SK-N-SH (cell line): ENCODE results near the gene PARVA.

Experiments
- FOSL2 ChIP-seq: IDR thresholded peaks from 2 replicates; pipeline ENCODE4 v1.4.0; 2012; ENCODE audit warnings: low read depth, mild to moderate bottlenecking, moderate library complexity, borderline replicate concordance
- GABPA ChIP-seq: IDR thresholded peaks from 2 replicates; pipeline ENCODE4 v1.4.0; 2012; ENCODE audit warnings: low read depth, mild to moderate bottlenecking
- JUND ChIP-seq: IDR thresholded peaks from 2 replicates; pipeline ENCODE4 v1.4.0; 2012
- MEF2A ChIP-seq: IDR thresholded peaks from 2 replicates; pipeline ENCODE4 v1.4.0; 2012; ENCODE audit warnings: low read depth, borderline replicate concordance
- NFIC ChIP-seq: IDR thresholded peaks from 2 replicates; pipeline ENCODE4 v1.4.0; 2012; ENCODE audit warnings: borderline replicate concordance
- POLR2AphosphoS5 ChIP-seq: IDR thresholded peaks from 2 replicates; pipeline ENCODE4 v1.6.1; 2012; ENCODE audit warnings: low read depth, low read length
- RAD21 ChIP-seq: IDR thresholded peaks from 2 replicates; pipeline ENCODE4 v1.6.1; 2012; ENCODE audit warnings: mild to moderate bottlenecking, low read length
- RCOR1 ChIP-seq: fragments of 150-350 bp; IDR thresholded peaks from 2 replicates; pipeline ENCODE4 v1.6.1; 2017; ENCODE audit warnings: antibody characterized with exemption, low read length
- SMC3 ChIP-seq: IDR thresholded peaks from 2 replicates; pipeline ENCODE4 v1.6.1; 2012; ENCODE audit warnings: low read depth, low read length, improper control_type of control experiment
- TCF12 ChIP-seq: IDR thresholded peaks from 2 replicates; pipeline ENCODE4 v1.4.0; 2012
- TF ChIP-seq, protein P1 (sequence below): fragments of 200-600 bp; sonication (generic); IDR thresholded peaks from 2 replicates; pipeline ENCODE4 v1.6.1; 2017; ENCODE audit warnings: antibody characterized with exemption, mild to moderate bottlenecking, moderate library complexity
- TF ChIP-seq, protein P2 (sequence below): IDR thresholded peaks from 2 replicates; pipeline ENCODE4; 2012
- TF ChIP-seq, protein P3 (sequence below): IDR thresholded peaks from 2 replicates; pipeline ENCODE4 v1.6.1; 2012; ENCODE audit warnings: mild to moderate bottlenecking, low read depth, low read length, moderate library complexity

DNA sequence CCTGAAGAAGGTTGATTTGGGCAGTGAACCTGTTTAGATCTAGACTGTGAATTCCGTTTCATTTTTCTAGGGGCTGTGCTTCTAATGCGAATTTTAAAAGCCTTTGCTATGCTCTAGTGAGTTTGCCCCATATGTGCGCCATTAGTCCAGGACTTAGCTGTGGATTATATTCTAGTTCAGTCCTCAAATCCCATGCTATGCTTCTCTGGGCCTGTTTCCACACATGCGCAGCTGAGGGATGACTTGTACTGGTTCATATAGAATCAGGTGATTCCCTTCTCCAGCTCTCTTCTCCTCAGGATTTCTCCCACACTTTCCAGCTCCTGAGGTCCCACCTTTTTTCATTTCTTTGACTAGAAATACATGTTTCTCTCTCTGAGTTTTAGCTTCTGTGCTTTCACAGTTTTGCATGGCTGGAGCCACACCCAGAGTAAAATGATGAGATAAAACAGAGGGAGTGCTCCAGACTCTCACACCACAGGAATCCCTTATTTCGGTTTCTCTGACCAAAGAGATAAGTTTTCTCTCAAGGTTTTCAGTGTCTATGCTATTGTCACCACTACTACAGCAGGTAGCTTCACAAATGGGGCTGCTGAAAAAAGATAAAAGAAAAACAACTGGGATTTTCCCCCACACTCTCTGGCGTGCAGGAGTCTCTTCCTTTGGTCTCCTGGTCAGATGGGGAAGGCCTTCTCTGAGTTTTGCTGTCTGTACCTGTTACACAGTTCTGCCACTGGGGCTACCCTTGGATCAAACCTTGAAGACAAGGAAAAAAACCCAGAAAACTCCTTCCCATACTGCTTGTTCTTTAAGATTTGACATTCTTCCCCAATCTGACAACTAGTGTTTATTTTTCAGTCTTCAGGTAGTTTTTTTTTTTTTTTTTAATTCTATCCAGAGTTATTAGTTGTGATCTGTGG, 200.6 kb downstream of the PARVA start:
- TF ChIP-seq, protein P1, sequence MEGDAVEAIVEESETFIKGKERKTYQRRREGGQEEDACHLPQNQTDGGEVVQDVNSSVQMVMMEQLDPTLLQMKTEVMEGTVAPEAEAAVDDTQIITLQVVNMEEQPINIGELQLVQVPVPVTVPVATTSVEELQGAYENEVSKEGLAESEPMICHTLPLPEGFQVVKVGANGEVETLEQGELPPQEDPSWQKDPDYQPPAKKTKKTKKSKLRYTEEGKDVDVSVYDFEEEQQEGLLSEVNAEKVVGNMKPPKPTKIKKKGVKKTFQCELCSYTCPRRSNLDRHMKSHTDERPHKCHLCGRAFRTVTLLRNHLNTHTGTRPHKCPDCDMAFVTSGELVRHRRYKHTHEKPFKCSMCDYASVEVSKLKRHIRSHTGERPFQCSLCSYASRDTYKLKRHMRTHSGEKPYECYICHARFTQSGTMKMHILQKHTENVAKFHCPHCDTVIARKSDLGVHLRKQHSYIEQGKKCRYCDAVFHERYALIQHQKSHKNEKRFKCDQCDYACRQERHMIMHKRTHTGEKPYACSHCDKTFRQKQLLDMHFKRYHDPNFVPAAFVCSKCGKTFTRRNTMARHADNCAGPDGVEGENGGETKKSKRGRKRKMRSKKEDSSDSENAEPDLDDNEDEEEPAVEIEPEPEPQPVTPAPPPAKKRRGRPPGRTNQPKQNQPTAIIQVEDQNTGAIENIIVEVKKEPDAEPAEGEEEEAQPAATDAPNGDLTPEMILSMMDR = peak; percentile 25; the same call in 1 of the 2 replicates
- no peak for TF ChIP-seq GABPA
- no peak for TF ChIP-seq POLR2AphosphoS5
- no peak for TF ChIP-seq RCOR1
- no peak for TF ChIP-seq MEF2A
- TF ChIP-seq, protein P2, sequence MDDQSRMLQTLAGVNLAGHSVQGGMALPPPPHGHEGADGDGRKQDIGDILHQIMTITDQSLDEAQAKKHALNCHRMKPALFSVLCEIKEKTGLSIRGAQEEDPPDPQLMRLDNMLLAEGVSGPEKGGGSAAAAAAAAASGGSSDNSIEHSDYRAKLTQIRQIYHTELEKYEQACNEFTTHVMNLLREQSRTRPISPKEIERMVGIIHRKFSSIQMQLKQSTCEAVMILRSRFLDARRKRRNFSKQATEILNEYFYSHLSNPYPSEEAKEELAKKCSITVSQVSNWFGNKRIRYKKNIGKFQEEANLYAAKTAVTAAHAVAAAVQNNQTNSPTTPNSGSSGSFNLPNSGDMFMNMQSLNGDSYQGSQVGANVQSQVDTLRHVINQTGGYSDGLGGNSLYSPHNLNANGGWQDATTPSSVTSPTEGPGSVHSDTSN = no peak
- no peak for TF ChIP-seq RAD21
- no peak for TF ChIP-seq JUND
- no peak for TF ChIP-seq SMC3
- TF ChIP-seq FOSL2 = no peak
- TF ChIP-seq NFIC = no peak
- no peak for TF ChIP-seq TCF12
- TF ChIP-seq, protein P3, sequence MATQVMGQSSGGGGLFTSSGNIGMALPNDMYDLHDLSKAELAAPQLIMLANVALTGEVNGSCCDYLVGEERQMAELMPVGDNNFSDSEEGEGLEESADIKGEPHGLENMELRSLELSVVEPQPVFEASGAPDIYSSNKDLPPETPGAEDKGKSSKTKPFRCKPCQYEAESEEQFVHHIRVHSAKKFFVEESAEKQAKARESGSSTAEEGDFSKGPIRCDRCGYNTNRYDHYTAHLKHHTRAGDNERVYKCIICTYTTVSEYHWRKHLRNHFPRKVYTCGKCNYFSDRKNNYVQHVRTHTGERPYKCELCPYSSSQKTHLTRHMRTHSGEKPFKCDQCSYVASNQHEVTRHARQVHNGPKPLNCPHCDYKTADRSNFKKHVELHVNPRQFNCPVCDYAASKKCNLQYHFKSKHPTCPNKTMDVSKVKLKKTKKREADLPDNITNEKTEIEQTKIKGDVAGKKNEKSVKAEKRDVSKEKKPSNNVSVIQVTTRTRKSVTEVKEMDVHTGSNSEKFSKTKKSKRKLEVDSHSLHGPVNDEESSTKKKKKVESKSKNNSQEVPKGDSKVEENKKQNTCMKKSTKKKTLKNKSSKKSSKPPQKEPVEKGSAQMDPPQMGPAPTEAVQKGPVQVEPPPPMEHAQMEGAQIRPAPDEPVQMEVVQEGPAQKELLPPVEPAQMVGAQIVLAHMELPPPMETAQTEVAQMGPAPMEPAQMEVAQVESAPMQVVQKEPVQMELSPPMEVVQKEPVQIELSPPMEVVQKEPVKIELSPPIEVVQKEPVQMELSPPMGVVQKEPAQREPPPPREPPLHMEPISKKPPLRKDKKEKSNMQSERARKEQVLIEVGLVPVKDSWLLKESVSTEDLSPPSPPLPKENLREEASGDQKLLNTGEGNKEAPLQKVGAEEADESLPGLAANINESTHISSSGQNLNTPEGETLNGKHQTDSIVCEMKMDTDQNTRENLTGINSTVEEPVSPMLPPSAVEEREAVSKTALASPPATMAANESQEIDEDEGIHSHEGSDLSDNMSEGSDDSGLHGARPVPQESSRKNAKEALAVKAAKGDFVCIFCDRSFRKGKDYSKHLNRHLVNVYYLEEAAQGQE = no peak
